ENCODE measurements around the gene SNAP29.

DNA sequence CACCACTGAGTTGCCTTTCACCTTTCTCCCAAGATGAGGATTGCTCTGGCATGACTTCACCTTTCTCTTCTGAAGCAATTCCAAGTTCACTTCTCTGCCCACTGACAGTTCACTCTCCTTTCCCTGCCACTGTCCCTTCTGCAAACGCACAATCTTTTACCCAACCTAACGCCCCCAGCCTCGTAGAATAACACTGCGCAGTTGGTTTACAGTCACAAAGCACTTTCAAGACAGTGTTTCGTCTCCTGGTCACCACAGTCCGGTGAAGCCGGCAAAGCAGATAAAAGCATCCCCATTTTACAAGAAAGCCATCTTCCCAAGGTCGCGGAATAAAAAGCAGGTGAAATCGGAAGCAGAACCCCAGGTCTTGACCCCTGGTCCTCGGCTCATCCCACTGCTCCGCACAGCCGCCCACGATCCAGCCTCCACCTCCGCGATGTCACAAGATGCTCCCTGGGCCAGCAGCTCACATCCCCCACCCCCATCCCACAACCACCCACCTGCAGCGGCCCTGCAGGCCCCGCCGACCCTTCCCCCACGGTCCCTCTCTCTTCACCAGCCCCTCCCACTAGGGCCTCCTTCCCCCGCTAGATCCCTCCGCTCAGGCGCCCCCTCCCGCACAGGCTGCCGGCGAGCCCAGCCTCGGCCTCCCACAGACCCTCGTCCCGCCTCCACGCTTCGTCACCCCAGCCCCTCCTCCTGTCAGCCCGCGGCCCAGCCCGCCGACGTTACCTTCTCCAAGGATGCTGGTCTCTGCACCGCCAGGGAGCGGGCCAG, 781 bp upstream of the SNAP29 start:
- no peak for TF ChIP-seq POLR2A (IDR thresholded peaks at IDR 0.05)
- TF ChIP-seq, protein P1, sequence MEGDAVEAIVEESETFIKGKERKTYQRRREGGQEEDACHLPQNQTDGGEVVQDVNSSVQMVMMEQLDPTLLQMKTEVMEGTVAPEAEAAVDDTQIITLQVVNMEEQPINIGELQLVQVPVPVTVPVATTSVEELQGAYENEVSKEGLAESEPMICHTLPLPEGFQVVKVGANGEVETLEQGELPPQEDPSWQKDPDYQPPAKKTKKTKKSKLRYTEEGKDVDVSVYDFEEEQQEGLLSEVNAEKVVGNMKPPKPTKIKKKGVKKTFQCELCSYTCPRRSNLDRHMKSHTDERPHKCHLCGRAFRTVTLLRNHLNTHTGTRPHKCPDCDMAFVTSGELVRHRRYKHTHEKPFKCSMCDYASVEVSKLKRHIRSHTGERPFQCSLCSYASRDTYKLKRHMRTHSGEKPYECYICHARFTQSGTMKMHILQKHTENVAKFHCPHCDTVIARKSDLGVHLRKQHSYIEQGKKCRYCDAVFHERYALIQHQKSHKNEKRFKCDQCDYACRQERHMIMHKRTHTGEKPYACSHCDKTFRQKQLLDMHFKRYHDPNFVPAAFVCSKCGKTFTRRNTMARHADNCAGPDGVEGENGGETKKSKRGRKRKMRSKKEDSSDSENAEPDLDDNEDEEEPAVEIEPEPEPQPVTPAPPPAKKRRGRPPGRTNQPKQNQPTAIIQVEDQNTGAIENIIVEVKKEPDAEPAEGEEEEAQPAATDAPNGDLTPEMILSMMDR (IDR thresholded peaks at IDR 0.05), result no peak
